ENCODE results near the gene MPPED2.
"Not testable (repeated sequence)": the region's sequence is repeated elsewhere in the genome, so short reads cannot be mapped to it uniquely, and the experiment has no call there.

The MPPED2 gene

DNA sequence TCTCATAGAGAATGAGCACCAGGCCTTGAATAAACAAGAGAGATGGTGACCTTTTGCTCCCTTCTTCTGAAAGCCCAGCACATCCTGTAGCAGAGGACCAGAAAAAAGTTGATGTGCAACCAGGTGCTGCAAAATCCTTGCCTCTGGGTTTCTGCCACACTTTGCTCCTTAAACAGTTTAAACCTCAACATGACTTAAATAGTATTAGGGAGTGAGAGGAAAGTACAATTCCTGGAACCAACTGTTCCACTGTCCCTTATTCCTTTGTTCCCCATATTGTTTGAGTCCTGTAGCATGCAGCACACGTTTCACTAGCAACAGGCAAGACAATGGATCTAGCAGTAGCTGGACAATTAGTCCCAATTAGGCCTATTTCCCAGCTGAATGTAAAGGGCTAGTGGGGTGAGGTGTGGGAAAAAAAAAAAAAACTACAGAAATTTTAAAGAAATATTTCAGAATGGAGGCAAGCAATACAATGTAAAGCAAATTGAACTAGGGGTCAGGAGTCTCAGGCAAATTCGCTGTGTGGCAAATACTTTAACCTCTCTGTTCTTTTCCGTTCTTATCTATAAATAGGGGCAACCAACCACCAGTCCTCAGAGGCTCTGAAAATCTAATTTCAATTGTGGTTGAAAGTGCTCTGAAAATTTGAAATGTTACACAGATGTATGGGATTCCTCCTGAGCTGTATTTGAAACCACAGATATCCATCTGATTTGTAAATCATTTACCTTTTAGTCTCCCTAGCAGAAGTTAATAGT is 6.6 kb downstream of the MPPED2 start:
- DNase-seq (ENCODE audit: low read depth in 3 of 3, low spot score in 1 of 3): no peak

DNA sequence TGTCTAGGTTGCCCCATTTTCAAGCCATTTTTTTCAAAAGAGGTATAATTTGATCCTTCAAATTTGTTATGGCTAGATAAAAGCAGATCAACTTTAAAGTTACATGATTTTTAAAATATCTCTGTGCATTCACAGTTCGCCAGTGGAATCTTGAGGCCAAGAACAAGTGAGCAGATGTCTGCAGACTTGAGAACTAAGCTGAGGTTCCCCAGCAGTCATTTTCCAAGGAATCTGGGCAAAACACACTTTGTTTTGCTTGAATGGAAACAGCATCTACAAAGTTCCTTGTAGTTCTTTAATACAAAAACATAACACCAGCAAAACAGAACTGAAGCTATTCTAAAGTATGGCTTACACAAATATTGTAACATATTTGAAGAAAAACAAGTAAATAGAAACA is 7.7 kb downstream of the MPPED2 start:
- no peak for DNase-seq (ENCODE audit: low read depth in 3 of 3, low spot score in 1 of 3)

DNA sequence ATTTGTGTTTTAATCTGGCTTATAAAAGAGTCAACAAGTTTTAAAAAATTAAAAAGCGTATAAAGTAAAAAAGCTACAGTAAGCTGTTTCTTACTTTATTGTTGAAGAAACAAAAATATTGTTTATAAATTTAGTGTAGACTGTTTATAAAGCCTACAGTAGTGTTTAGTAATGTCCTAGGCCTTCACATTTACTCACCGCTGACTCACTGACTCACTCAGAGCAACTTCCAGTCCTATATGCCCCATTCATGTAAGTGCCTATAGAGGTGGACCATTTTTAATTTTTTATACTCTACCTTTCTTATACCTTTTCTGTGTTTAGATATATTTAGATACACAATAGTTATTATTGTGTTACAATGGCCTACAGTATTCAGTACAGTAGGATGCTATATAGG is 12.2 kb downstream of the MPPED2 start:
- DNase-seq (ENCODE audit: low read depth in 3 of 3, low spot score in 1 of 3): no peak

DNA sequence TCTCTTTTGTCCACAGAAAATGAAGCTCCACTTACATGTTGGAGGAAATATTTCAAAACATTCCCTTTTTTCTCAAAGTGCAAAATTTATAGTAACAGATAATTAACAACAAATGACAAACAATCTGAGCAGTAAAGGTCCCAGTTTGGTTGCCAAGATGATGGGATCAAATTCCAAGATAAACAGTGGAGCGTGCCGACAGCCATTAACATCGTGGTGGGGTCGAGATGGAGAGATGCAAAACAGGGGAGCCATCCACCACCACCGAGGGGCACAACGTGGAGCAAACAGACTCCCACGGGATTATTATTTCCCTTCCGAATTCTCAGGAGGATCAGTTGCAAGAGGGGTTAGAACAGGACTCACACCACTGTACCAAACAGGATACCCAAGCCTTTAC is 17.2 kb downstream of the MPPED2 start:
- DNase-seq (ENCODE audit: low read depth in 3 of 3, low spot score in 1 of 3): no peak

DNA sequence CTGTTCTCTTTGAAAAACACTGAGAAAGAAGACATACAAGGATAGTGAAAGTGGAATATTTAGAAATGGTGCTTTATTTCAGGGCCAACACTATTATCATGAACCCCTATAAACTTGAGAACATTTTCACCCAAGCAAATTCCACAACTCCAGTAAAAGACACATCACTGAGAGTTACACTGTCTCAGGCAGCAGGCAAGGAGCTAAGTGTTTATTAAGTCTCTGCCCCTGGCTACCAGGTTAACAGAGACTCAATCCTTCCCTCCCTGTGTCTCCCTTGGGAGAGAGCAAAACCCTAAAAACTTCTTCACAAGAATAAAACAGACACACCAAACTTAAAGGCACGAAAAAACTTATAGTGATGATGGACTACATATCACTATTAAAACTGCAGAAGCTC is 18.5 kb downstream of the MPPED2 start:
- DNase-seq (ENCODE audit: low read depth in 3 of 3, low spot score in 1 of 3): no peak

DNA sequence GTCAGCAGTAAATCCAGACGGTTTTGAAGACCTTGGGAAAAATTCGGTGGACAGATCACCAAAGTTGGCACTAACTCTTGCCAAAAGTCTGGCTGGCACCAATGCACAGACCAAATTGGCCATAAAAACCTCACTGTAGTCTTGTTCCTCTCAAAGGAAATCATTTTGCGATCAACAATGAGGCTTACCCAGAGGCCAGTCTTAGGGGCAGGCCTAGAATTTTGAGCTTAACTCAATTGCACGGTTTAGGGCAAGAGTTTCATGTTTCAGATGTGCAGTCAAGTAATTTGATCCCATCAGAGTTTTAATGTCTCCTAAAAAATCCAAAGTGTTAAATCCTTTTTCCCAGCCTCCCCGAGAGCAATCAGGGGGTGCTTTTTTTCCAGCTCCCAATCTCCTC is 19.0 kb downstream of the MPPED2 start:
- DNase-seq (ENCODE audit: low read depth in 3 of 3, low spot score in 1 of 3): no peak

DNA sequence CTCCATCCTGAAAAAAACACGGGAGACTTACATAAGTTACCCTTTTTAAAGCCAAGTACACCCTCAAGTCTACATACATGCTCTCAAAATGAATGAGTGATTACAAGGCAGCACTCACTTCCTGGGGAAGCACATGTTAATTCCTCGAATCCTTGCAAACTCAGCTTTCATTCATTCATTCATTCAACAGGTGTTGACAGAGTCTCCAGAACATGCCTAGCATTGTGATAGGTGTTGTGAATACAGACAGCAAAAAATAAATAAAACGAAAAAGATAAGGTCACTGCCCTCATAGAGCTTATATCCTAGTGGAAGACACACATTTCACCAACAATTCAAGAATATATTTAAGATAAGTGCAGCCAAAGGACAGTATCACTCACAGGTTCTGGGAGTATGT is 19.7 kb downstream of the MPPED2 start:
- no peak for DNase-seq (ENCODE audit: low read depth in 3 of 3, low spot score in 1 of 3)

DNA sequence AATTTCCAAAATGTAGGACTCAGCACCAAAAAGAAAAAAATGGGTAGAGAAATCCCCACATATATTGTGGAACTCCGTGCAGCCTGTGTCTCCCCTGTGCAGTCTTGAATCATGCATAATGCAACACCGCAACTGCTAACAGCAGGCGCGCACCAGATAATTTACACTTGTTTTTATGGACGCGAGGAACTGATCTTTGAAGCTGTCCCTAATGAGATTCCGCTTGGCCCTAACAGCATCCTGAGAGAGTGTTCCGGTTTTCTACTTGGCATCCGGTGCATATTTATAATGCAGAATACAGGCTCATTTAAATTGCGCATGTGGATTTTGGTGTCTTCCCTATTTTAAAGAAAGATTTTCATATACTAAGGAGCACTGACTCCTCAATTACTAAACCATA is 21.1 kb downstream of the MPPED2 start:
- DNase-seq (ENCODE audit: low read depth in 3 of 3, low spot score in 1 of 3): no peak

DNA sequence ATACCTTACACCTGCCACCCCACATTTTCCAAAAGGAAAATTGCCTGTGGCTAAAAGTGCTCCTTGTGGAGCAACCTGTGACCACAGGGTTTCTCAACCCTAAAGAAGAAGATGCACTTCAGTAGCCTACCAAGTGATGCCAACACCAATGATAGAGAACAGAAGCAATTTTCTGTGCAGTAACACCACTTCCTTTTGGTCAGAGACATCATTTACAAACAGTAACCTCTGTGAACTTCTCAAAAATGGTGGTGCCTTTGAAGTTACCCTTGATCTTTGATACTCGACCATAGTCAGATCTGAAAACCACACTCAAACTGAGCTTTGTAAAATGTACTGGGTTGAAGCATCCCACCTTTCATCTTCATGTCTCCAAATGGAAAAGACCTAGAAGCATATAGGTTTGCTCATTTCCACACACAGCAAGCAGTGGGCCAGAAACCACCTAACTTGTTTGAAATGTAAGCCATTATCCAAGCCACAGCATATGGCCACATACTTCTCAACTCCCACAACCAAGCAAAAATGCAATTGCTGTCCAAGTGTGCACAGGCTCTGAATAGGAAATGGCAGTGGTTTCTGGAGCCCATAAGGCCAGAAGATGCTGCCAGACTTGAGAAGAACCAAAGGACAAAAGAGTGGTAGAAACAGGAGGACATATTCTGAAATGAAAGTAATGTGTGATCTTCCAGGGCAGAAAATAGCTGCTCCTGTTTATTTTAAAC is 24.3 kb downstream of the MPPED2 start:
- no peak for DNase-seq (ENCODE audit: low read depth in 3 of 3, low spot score in 1 of 3)

DNA sequence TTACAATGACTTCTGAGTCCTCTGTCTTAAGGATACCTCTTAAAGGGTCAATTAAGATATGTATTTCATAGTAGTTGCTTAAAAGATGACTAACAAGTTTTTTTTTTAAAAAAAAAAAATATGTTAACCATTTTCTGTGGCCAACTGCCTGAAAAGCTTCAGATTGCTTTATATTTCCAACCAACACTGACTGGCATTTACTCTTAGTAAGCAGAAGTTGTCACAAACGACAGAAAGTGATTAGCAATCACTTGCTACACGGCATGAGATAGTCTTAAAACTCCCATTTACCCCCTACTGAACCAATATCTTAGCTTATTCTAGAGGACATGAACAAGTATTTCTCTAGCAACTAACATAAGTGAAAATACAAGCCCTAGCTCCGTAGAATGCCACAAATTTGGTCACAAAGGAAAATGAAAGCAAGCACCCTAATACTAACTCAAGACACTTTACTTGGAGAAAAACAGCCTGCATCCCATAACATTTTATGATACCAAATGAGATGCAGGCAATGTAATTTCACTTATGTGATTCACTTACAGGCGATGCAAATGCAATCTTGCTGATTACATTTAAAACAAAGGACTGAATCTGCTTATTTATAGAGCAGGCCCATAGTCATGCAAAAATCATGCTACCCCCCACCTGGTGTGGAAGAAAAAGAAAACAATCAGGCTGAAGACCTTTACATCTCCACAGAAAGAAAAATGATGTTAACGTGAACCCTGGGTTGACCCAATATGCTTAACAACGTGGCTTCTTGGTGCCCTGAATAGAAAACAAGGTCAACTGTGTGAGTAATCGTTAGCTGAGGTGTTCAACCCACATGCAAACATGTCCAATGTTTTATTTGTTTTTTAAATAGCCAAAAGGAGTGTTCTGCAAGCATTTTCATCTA is 25.7 kb downstream of the MPPED2 start:
- no peak for DNase-seq (ENCODE audit: low read depth in 3 of 3, low spot score in 1 of 3)

DNA sequence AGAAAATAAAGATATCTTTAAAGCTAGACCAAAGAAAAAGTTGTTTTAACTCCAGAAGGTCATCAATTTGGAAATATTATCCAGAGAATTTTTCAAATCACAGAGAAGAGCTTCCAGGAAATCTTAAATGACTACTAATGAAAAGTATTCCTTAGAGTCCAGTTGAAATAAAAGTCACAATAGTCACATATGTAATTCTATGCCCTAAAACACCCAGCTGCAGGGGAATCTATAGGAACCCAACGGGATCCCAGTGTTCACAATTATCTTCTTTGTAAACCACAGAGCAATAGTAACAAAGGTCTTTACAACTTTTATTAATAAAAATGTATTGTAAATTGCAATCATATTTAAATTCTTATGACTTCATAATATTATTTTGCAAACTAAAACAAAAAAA is 27.1 kb downstream of the MPPED2 start:
- no peak for DNase-seq (ENCODE audit: low read depth in 3 of 3, low spot score in 1 of 3)

DNA sequence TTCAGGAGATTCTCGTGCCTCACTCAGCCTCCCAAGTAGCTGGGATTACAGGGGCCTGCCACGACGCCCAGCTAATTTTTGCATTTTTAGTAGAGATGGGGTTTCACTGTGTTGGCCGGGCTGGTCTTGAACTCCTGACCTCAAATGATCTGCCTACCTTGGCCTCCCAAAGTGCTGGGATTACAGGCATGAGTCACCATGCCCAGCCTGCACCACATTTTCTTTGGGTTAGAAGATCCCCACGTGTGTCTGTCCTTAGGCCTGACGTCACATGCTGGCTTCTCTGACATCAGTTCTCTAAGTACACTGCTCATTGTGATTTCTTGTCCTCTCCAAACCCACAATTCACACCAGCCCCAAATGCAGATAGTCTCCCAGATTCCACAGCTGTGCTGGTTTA is 31.6 kb downstream of the MPPED2 start:
- not testable (repeated sequence) for DNase-seq (ENCODE audit: low read depth in 3 of 3, low spot score in 1 of 3)

DNA sequence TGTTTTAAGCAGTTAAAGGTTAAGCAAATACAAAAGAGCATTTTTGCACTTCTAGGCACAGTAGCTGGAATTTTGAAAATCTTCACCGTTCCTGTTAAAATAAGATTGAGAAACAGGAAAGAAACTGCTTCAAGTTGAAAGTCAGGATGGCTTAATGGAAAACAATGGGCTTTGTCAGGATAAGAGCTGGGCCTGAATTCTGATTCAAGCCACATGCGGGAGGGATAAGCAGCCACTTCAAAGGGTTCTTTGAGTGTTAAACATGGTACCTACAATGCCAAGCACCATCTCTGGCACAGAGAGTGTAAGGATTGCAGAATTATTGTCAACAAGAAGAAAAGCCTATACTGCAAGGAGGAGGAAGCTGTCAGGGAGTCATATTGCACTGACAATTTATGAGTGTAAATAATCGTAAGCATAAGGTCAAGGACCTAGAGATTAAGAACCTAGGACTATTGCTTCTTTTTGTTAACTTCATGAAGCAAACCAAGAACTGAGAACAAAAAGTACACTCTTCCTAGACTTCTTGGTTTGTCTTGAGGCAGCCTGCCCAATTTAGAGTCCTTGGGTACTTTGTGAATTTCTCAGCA is 32.5 kb downstream of the MPPED2 start:
- DNase-seq (ENCODE audit: low read depth in 3 of 3, low spot score in 1 of 3): no peak

DNA sequence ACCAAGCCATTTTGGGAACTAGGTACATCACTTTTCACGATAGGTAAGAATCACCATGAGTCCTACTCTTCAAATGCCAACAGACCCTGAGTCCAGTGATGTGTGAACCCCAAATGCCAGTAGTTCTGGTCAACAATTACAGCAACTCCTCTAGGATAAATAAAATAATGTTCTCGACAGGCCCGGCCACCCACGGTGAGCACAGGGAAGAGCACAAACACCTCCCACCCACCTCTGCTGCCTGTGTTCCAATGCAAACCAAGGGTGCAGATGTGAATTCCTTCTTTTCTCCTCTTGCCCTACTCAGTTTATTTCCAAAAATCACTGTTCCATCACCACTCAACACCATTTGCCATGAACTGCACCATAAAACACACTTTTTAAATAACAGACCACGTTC is 33.3 kb downstream of the MPPED2 start:
- no peak for DNase-seq (ENCODE audit: low read depth in 3 of 3, low spot score in 1 of 3)

DNA sequence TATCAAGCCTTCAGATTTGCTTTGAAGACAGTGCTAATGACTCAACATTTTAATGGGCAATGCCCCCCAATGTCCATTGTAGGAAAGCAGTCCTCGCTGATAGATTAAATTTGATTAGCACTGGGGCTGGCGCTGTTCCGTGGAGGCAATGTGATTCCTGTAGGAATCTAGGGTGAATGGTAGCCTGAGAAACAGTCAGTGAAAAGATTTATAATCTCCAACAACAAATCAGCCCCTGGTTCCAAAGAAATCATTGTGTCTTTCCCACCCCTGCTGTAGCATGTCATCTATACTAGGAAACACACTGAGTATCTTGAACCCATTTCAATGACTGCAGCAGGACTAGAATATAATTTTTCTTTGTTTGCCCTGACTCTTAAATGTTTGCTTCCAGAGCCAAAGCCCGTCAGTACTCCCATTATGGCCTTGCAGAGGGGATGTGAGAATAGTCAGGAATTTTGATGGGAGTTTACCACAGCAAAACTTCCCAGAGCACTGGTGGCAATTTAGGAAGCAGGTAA is 36.1 kb downstream of the MPPED2 start:
- no peak for DNase-seq (ENCODE audit: low read depth in 3 of 3, low spot score in 1 of 3)

DNA sequence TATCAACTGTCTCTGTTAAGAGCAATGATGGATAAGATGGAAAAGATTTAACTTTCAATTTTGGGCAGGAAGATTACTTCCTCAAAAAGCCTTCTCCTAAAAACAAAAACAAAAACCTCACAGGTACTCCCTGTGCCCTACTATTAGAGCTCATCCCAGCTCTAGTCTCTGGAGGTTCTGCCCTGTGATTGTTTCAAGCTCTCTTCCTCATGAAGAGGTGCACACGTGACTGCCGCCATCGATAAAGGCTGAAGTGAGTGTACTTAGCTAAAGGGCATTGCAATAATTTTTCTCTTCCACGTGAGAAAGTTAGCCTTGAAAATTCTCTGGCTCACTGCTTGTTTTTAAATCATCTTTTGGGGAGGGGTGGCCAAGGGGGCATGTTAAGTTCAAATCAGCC is 36.6 kb downstream of the MPPED2 start:
- DNase-seq (ENCODE audit: low read depth in 3 of 3, low spot score in 1 of 3): no peak

DNA sequence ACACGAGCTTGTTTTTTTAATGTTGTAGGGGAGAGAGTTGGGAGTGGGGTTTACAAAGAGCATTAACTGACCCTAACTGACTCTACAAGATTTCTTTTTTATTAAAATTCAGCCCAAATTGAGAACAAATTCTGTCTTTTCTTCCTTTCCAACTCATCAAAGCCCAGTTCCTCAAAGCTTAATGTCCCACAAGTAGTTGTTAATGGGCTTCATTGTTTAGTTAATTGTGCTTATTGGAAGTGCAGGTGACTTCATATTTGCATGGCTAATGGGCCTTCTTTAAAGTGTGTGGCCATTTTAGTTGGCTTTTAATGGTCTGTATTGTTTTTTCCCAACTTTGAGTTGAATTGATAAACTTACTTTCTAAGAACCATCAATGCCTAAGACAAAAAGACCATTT is 39.8 kb downstream of the MPPED2 start:
- no peak for DNase-seq (ENCODE audit: low read depth in 3 of 3, low spot score in 1 of 3)

DNA sequence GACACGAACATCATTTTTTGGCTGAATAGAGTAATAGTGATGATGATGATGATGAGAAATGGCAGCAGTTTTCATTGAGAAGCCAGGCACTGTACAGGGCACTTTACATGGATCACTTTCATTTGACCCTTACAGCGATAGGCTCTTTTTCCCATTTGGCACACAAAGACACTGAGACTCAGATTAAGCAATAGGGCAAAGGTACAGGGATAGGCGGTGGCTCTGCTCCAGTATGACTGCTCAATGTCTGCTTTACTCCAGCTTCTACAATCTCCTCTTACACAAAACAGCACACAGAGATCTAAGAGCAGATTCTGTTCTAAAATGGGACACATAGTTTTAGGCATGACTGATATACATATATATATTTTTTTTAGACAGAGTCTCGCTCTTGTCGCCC is 40.6 kb downstream of the MPPED2 start:
- DNase-seq (ENCODE audit: low read depth in 3 of 3, low spot score in 1 of 3): no peak

DNA sequence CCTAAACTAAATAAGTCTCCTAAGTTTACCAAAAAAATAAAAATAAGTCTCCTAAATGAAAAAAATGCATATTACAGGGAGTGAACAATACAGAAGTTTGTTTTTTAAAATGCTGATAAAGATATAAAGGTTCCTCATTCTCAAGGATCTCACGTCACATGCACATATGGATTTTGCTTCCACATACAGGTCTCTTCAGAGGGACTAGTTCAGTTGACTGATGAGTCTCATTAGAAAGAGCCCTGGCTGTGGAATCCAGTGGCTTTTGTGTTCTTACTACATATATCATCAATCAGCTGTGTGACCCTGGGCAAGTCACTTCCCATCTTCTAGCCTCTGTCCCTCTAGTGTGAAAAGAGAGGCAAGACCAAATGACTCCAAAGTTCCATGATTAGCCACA is 43.1 kb downstream of the MPPED2 start:
- no peak for DNase-seq (ENCODE audit: low read depth in 3 of 3, low spot score in 1 of 3)

DNA sequence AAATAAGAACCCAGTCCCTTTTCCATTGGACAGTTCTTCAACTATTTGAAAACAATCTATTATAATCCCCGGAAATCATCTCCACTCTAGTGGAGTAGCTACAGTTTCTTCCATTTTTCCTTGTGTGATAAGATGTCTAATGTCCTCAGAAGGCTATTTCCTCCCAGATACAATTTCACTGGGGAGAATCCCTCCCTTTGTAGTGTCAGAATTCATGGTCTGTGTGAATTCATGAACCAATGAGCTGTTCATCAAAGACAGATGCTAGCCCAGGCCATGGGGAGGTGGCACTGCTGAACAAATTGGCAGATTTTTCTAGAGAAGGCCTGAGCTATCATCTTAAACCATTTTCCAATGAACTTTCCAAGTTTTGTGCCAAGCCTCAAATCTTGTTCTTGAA is 45.4 kb downstream of the MPPED2 start:
- no peak for DNase-seq (ENCODE audit: low read depth in 3 of 3, low spot score in 1 of 3)

DNA sequence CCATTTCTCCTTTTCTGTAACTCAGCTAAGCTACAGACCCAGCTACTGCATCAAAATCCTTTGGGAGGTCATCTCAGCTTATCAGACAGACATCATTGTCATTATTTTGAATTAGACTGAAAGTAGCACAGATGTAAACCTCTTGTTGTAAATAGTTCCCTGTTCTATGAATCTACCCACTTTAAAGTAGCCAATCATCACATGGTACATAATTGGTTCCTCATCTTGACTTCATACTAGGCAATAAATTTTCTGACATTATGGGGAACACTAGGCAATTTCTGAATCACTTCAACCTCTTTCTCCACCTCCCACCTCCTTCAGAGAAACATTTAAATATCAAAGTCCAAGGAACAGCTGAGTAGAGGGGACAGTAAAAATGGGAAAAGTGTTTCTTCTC is 47.9 kb downstream of the MPPED2 start:
- DNase-seq (ENCODE audit: low read depth in 3 of 3, low spot score in 1 of 3): no peak

Measured in stimulated activated CD4-positive, alpha-beta T cell treated with anti-CD3 and anti-CD28 coated beads, TNF-alpha, amount 100 ng/mL, for 1 hour (primary cell).